Measurements from ENCODE around the gene OSM.

GRCh38 chr22:30247974-30248373, 18.7 kb downstream of the OSM start:
- TF ChIP-seq EP300 (IDR thresholded peaks at IDR 0.05) = no peak
- TF ChIP-seq POLR2A (IDR thresholded peaks at IDR 0.05; ENCODE audit: low read depth) = no peak
- no peak for TF ChIP-seq CTCF (IDR thresholded peaks at IDR 0.05)
